Gastrocnemius medialis (tissue), 4 donors: Measurements from ENCODE around the gene CRHR1. TPM values are rescaled to one million over a fixed set of nuclear protein-coding genes. Genes with fewer than 3 reads are reported as not detected.

Experiments used
- ATAC-seq, 2 donors: fragments of 150-250 bp; one replicate each; pipeline ENCODE4 v1.9.1; 2016
- DNase-seq, 2 donors: peaks; one replicate each; pipeline ENCODE4 v3.0.0-alpha.2; 2019
- H3K27ac ChIP-seq, 4 donors: fragments of 200-600 bp; sonication (generic); 1 replicate in 1 of 4; 2 replicates in 3 of 4; pipeline ENCODE4 v1.5.1; 2016 to 2018; ENCODE audit warnings: mild to moderate bottlenecking in 2 of 4, moderate library complexity in 1 of 4
- H3K27me3 ChIP-seq, 3 donors: fragments of 200-600 bp; sonication (generic) in 2 of 3; 1 replicate in 1 of 3; 2 replicates in 2 of 3; pipeline versions ENCODE4 v1.5.1 to v1.6.0; 2016 to 2019; ENCODE audit warnings: mild to moderate bottlenecking in 1 of 3, moderate library complexity in 1 of 3
- H3K36me3 ChIP-seq, 2 donors: fragments of 200-600 bp; sonication (generic) in 1 of 2; one replicate each; pipeline ENCODE4 v1.5.1; 2017 to 2018
- H3K4me1 ChIP-seq, 2 donors: fragments of 200-600 bp; sonication (generic) in 1 of 2; one replicate each; pipeline ENCODE4 v1.5.1; 2016 to 2017; ENCODE audit warnings: mild to moderate bottlenecking in 2 of 2
- H3K4me3 ChIP-seq, 4 donors: fragments of 200-600 bp; sonication (generic) in 3 of 4; 1 replicate in 1 of 4; 2 replicates in 3 of 4; pipeline ENCODE4 v1.5.1; 2016 to 2019; ENCODE audit warnings: mild to moderate bottlenecking in 2 of 4
- H3K9me3 ChIP-seq, 3 donors: fragments of 200-600 bp; sonication (generic) in 2 of 3; 1 replicate in 1 of 3; 2 replicates in 2 of 3; pipeline ENCODE4 v1.5.1; 2016 to 2019
- POLR2A ChIP-seq, 2 donors: fragments of 450-650 bp; IDR thresholded peaks; one replicate each; pipeline ENCODE4 v1.6.1; 2017; ENCODE audit warnings: antibody characterized with exemption in 2 of 2, mild to moderate bottlenecking in 2 of 2, moderate library complexity in 2 of 2
- in situ Hi-C, 4 donors: fragments of 200-750 bp; cut with MboI; loops; one replicate each; pipeline versions ENCODE4 v1.15.0 to v1.8.0; 2017; ENCODE audit warnings: low sequenced_read_pairs in 4 of 4
- intact Hi-C: fragments of 100-400 bp; cut with DNase I; formaldehyde crosslinking; loops from one replicate; pipeline ENCODE4 v1.15.1; 2023; ENCODE audit warnings: low total_unique reads
- total RNA-seq, 4 donors: library from RNA; depleted of rRNA; stranded (reverse); fragments of >200 nt; gene quantifications; one replicate each; pipeline versions ENCODE4 v1.1.0 to v1.2.3, GENCODE V29; 2016
- TF ChIP-seq, protein P1 (sequence below), 5 experiments: fragments of 450-650 bp in 3 of 5; fragments of 200-600 bp in 2 of 5; sonication (generic) in 2 of 5; IDR thresholded peaks in 4 of 5; conservative IDR thresholded peaks in 1 of 5; 1 replicate in 4 of 5; 2 replicates in 1 of 5; pipeline ENCODE4 v1.5.1; 2016 to 2019; ENCODE audit warnings: antibody characterized with exemption in 5 of 5, mild to moderate bottlenecking in 3 of 5, moderate library complexity in 3 of 5

The CRHR1 gene
- total RNA-seq, 4 donors from 2014 or later: not detected

DNA sequence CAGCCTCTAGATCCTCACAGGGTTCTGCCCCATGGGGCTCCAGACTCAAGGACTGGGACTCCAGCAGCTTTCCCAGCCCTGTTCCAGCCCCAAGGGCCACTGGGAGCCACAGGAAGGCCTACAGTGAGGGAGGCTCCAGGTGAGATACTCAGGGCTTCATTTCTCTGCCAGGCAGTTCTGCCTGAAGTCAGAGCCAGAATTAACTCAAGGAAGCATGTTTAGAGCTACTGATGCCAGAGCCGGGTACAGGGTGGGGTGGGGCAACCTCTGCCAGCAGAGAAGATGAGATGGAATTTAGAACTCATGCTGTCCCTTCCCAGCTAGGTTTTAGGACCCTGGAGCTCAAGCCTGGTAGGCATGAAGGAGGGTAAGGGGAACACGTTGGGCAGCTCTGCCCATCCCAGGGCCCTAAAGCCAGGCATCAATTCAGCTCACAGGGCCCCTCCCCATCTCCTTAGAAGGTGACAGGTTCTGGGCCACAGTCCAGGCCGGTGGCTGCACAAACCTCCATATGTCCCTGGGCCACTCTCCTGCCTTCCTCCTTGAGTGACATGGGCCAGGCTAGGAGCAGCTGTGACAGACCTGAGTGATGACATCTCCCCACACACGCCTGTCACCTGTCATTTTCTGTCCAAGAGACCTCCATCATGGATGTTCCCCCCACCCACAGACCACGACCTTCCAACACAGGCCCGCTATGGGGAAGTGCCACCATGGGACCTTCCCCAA lies 36.1 kb downstream of the CRHR1 start:
- intact Hi-C loops: no loop called here
- Histone ChIP-seq H3K27ac (no peak overlapping the region), H3K36me3 (no peaks in the 10 kb centered on the region), H3K4me1 (no peaks in the 10 kb centered on the region), H3K27me3 (no peaks in the 10 kb centered on the region), H3K4me3 (no peak overlapping the region), H3K9me3 (no peaks in the 10 kb centered on the region)
- no peak for DNase-seq
- TF ChIP-seq, protein P1, sequence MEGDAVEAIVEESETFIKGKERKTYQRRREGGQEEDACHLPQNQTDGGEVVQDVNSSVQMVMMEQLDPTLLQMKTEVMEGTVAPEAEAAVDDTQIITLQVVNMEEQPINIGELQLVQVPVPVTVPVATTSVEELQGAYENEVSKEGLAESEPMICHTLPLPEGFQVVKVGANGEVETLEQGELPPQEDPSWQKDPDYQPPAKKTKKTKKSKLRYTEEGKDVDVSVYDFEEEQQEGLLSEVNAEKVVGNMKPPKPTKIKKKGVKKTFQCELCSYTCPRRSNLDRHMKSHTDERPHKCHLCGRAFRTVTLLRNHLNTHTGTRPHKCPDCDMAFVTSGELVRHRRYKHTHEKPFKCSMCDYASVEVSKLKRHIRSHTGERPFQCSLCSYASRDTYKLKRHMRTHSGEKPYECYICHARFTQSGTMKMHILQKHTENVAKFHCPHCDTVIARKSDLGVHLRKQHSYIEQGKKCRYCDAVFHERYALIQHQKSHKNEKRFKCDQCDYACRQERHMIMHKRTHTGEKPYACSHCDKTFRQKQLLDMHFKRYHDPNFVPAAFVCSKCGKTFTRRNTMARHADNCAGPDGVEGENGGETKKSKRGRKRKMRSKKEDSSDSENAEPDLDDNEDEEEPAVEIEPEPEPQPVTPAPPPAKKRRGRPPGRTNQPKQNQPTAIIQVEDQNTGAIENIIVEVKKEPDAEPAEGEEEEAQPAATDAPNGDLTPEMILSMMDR (IDR thresholded peaks at IDR 0.05 in 4 of 5, conservative IDR thresholded peaks at IDR 0.05 in 1 of 5): no peak
- no peak for TF ChIP-seq POLR2A (IDR thresholded peaks at IDR 0.05)
- in situ Hi-C loops: no loop called here
- ATAC-seq: peak in 1 of 2 donors; percentile 18

DNA sequence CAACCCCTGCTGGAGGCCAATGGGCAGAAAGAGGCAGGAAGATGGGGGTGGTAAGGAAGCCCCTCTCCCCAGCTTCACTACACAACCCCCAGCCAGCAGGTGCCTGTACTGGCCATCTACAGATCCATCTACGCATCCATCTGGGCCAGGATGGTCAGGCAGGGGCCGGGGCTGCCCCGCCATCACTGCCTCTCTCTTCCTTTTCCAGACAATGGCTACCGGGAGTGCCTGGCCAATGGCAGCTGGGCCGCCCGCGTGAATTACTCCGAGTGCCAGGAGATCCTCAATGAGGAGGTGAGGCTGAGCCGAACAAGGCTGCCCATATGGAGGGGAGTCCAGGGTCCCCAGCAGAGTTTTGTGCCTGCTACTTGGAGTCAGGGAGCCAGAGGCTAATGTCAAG lies 37.0 kb downstream of the CRHR1 start:
- TF ChIP-seq, protein P1 (IDR thresholded peaks at IDR 0.05 in 4 of 5, conservative IDR thresholded peaks at IDR 0.05 in 1 of 5): no peak
- TF ChIP-seq POLR2A (IDR thresholded peaks at IDR 0.05): no peak
- Histone ChIP-seq H3K9me3 (no peaks in the 10 kb centered on the region), H3K4me1 (no peaks in the 10 kb centered on the region), H3K4me3 (no peak overlapping the region), H3K36me3 (no peaks in the 10 kb centered on the region), H3K27ac (no peak overlapping the region), H3K27me3 (no peaks in the 10 kb centered on the region)
- no peak for DNase-seq
- in situ Hi-C loops: no loop called here
- ATAC-seq: no peak
- intact Hi-C loops: no loop called here

DNA sequence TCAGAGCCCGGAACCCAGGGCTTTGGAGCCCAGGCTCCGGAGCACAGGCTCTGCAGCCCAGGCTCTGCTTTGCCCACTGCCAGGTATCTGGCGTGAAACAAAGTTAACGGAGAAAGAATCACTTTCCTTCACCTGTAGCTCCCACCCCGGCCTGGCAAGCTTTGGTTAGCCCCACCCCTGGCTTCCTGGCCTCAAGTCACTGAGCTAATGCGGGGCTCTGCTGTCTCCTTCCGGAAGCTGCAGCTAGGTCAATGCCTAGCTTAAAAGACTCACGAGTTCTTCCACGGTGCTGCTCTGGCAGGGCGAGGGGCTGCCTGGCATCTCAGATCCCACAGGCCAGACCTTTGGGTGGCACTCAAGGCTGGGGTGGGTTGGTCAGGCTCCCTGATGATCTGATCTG lies 39.5 kb downstream of the CRHR1 start:
- no peak overlapping the region for H3K4me3 ChIP-seq
- H3K27me3 ChIP-seq: no peaks in the 10 kb centered on the region
- in situ Hi-C loops (no loop called here), intact Hi-C loops (no loop called here)
- ATAC-seq (no peak), DNase-seq (no peak)
- H3K27ac ChIP-seq: no peak overlapping the region
- H3K36me3 ChIP-seq: no peaks in the 10 kb centered on the region
- no peaks in the 10 kb centered on the region for H3K9me3 ChIP-seq
- TF ChIP-seq, protein P1 (IDR thresholded peaks at IDR 0.05 in 4 of 5, conservative IDR thresholded peaks at IDR 0.05 in 1 of 5): no peak
- no peak for TF ChIP-seq POLR2A (IDR thresholded peaks at IDR 0.05)
- no peaks in the 10 kb centered on the region for H3K4me1 ChIP-seq

DNA sequence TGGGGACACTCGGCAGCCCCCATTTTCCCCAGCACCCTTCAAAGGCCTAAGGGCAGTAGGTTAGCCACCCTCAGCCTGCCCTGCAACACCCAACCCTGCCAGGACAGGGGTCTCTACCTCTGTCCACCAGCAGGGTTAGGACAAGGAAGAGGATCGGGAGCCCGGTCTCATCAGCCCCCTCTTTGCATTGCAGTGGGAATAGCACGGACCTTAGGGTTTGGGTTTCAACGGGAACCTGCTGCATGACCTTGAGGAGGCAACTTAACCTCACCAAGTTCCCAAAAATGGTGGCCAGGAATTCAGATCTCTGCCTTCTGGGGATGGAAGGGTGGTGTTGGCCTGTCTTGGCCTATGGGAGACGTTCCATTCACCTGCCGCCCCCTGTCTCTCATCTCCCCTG lies 40.4 kb downstream of the CRHR1 start:
- H3K36me3 ChIP-seq: no peaks in the 10 kb centered on the region
- no peak for ATAC-seq
- H3K4me1 ChIP-seq: no peaks in the 10 kb centered on the region
- in situ Hi-C loops: no loop called here
- no peak overlapping the region for H3K27ac ChIP-seq
- no peaks in the 10 kb centered on the region for H3K27me3 ChIP-seq
- intact Hi-C loops: no loop called here
- no peak for TF ChIP-seq POLR2A (IDR thresholded peaks at IDR 0.05)
- TF ChIP-seq, protein P1 (IDR thresholded peaks at IDR 0.05 in 4 of 5, conservative IDR thresholded peaks at IDR 0.05 in 1 of 5): no peak
- H3K4me3 ChIP-seq: no peak overlapping the region
- no peak for DNase-seq
- no peaks in the 10 kb centered on the region for H3K9me3 ChIP-seq
